WTC11 (cell line): ENCODE measurements around the gene ITPR1.

Source experiments
- AFF4 ChIP-seq: sonication (generic); formaldehyde crosslinking; IDR thresholded peaks from 2 replicates; pipeline ENCODE4 v1.8.1; 2023; ENCODE audit warnings: mild to moderate bottlenecking, missing genetic modification reagents, borderline replicate concordance
- CTCF ChIP-seq: fragments of 200-600 bp; IDR thresholded peaks from 2 replicates; pipeline ENCODE4 v1.8.0; 2022; ENCODE audit warnings: antibody characterized with exemption
- GABPB1 ChIP-seq: sonication (generic); formaldehyde crosslinking; IDR thresholded peaks from 2 replicates; pipeline ENCODE4 v1.8.1; 2023; ENCODE audit warnings: mild to moderate bottlenecking, missing genetic modification reagents

DNA sequence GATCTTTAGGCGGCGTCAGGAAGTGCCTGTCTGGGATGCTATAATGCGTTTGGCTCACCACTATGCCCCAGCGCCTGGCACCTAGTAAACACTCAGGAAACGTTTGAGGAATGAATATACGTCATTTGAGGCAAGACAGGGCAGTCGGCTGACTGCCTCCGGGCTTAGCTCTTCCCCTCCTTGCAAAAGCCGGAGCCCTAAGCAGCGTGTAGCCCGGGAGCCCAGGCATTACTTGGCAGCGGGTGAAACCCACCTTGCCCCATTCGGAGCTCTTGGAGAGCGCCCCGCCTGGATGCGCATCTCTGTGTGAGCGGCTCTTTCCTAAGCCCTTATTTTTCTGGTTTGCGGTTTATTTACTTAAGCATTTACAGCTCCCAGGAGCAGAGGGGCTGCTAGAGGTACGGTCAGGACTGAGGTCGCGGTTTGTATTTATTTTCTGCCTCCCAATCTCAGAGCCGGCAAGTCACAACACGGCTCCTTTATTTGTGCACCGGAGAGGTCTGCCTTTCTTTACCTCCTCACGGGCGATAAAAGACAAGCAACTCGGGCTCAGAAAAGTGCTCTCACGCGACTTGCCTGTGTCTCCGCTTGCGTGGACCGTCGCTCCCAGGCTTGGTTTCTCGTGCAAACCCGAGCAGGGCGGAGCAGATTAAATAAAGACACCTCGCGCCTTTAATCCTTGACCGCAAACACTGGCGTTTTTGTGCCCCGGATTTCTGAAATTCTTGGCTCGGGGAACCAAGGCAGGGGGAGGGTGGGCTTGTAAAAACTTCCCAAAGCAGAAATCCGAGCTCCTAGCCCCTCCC lies 737 bp upstream of the ITPR1 start:
- no peak for TF ChIP-seq AFF4 (CRISPR knock-in tag)
- no peak for TF ChIP-seq CTCF
- no peak for TF ChIP-seq GABPB1 (CRISPR knock-in tag)
